Liver (tissue), 3 donors: ENCODE data around the gene DDB1.
"Not testable (repeated sequence)": the region's sequence is repeated elsewhere in the genome, so short reads cannot be mapped to it uniquely, and the experiment has no call there.

Experiments
- ATF3 ChIP-seq: IDR thresholded peaks from 2 replicates; pipeline ENCODE4 v1.6.1; 2016; ENCODE audit warnings: antibody characterized with exemption
- CTCF ChIP-seq: fragments of 150-350 bp; IDR thresholded peaks from 2 replicates; pipeline ENCODE4 v1.5.1; 2017; ENCODE audit warnings: improper control_type of control experiment, low read depth, low read length; ENCODE audit not compliant: missing input control
- GABPA ChIP-seq, 2 donors: IDR thresholded peaks in 1 of 2; conservative IDR thresholded peaks in 1 of 2; 2 replicates each; pipeline ENCODE4 v1.6.1; 2016; ENCODE audit warnings: antibody characterized with exemption in 2 of 2, mild to moderate bottlenecking in 1 of 2, moderate library complexity in 1 of 2
- TAF1 ChIP-seq: conservative IDR thresholded peaks from 2 replicates; pipeline ENCODE4 v1.6.1; 2016; ENCODE audit warnings: antibody characterized with exemption, mild to moderate bottlenecking
- TF ChIP-seq, protein P1 (sequence below): IDR thresholded peaks from 2 replicates; pipeline ENCODE4 v1.6.1; 2016; ENCODE audit warnings: antibody characterized with exemption
- TF ChIP-seq, protein P2 (sequence below): IDR thresholded peaks from 2 replicates; pipeline ENCODE4 v1.6.1; 2016; ENCODE audit warnings: antibody characterized with exemption
- donor health status: healthy.
- donor health status: healthy.

- TF ChIP-seq, protein P1, sequence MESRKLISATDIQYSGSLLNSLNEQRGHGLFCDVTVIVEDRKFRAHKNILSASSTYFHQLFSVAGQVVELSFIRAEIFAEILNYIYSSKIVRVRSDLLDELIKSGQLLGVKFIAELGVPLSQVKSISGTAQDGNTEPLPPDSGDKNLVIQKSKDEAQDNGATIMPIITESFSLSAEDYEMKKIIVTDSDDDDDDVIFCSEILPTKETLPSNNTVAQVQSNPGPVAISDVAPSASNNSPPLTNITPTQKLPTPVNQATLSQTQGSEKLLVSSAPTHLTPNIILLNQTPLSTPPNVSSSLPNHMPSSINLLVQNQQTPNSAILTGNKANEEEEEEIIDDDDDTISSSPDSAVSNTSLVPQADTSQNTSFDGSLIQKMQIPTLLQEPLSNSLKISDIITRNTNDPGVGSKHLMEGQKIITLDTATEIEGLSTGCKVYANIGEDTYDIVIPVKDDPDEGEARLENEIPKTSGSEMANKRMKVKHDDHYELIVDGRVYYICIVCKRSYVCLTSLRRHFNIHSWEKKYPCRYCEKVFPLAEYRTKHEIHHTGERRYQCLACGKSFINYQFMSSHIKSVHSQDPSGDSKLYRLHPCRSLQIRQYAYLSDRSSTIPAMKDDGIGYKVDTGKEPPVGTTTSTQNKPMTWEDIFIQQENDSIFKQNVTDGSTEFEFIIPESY, result not testable (repeated sequence)
- not testable (repeated sequence) for TF ChIP-seq CTCF; ATF3; TAF1; GABPA (IDR thresholded peaks at IDR 0.05 in 1 of 2, conservative IDR thresholded peaks at IDR 0.05 in 1 of 2)
- TF ChIP-seq, protein P2, sequence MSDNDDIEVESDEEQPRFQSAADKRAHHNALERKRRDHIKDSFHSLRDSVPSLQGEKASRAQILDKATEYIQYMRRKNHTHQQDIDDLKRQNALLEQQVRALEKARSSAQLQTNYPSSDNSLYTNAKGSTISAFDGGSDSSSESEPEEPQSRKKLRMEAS, result not testable (repeated sequence)
Measured at GRCh38 chr11:61252332-61252731, 80.6 kb downstream of the DDB1 start.
